Mucosa of descending colon (tissue), 3 donors: Measurements from ENCODE around the gene ACOXL. TPM values are rescaled to one million over a fixed set of nuclear protein-coding genes. Genes with fewer than 3 reads are reported as not detected.
A peak's percentile ranks its signal among the peaks of the same experiment; 100 is the strongest.

ENCODE experiments used
- ATAC-seq: fragments of 200-7000 bp; cut with Tn5 transposase; one replicate; pipeline ENCODE4 v1.9.1; 2020; ENCODE audit warnings: mild to moderate bottlenecking, moderate library complexity
- DNase-seq, 3 donors: peaks; one replicate each; pipeline ENCODE4 v3.0.0-alpha.2; 2020
- H3K36me3 ChIP-seq: fragments of 200-600 bp; one replicate; pipeline ENCODE4 v1.8.0; 2021; ENCODE audit warnings: low read depth, mild to moderate bottlenecking
- H3K4me1 ChIP-seq: fragments of 200-600 bp; one replicate; pipeline ENCODE4 v1.8.0; 2021; ENCODE audit warnings: low read depth, mild to moderate bottlenecking
- H3K4me3 ChIP-seq: fragments of 200-600 bp; one replicate; pipeline ENCODE4 v1.8.0; 2021; ENCODE audit warnings: mild to moderate bottlenecking
- H3K9me3 ChIP-seq: fragments of 200-600 bp; one replicate; pipeline ENCODE4 v1.8.0; 2021; ENCODE audit warnings: mild to moderate bottlenecking
- intact Hi-C, 2 donors: fragments of 100-400 bp; cut with DNase I in 1 of 2; cut with micrococcal nuclease in 1 of 2; formaldehyde crosslinking; loops; one replicate each; pipeline versions ENCODE4 v1.11.0 to v1.11.1; 2022; cut with DNase I, micrococcal nuclease
- total RNA-seq, 3 donors: library from RNA; stranded (reverse); fragmentation: NEBNext Ultra II Directional in 2 of 3; extraction: Animal tissue kit (Norgen Biotek cat#: 25700) in 2 of 3; gene quantifications; one replicate each; pipeline versions ENCODE4 v1.2.1 to v1.2.4, GENCODE V29; 2021 to 2023
- TF ChIP-seq, protein P1 (sequence below): fragments of 200-600 bp; IDR thresholded peaks from one replicate; pipeline ENCODE4 v1.8.0; 2022; ENCODE audit warnings: antibody characterized with exemption, mild to moderate bottlenecking
- donor health status: DM: no; HTN: no; CAD: no; lungs with moderate emphysema.
- donor health status: DM: no; HTN: no; CAD: no.
- donor health status: DM: no; HTN: yes; CAD: no.

ACOXL gene
- total RNA-seq, 3 donors from 2014 or later = 0.51 to 1.2 (median 0.87) TPM

DNA sequence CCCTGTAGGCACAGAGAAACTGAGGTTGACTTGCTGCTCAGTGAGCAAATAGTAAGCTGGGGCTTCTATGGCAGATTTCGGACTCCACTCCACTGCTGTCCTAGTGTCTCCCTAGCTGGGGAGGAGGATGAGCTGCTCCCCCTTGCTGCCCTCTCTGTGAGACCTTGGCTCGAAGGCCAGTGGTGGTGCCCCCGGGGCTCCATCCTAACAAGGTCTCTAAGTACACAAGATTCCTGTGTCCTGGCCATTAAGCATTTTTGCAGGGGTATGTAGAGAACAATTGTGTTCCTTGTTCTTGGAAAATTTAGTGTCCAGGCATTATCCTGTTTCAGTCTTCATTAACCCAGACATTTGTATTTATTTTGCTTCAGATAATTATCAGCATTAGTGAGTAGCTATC lies 367.0 kb downstream of the ACOXL start:
- Histone ChIP-seq H3K9me3 (no peaks in the 10 kb centered on the region), H3K4me1 (no peaks in the 10 kb centered on the region), H3K36me3 (no peaks in the 10 kb centered on the region), H3K4me3 (no peak overlapping the region)
- ATAC-seq (no peak), DNase-seq (no peak)
- TF ChIP-seq, protein P1, sequence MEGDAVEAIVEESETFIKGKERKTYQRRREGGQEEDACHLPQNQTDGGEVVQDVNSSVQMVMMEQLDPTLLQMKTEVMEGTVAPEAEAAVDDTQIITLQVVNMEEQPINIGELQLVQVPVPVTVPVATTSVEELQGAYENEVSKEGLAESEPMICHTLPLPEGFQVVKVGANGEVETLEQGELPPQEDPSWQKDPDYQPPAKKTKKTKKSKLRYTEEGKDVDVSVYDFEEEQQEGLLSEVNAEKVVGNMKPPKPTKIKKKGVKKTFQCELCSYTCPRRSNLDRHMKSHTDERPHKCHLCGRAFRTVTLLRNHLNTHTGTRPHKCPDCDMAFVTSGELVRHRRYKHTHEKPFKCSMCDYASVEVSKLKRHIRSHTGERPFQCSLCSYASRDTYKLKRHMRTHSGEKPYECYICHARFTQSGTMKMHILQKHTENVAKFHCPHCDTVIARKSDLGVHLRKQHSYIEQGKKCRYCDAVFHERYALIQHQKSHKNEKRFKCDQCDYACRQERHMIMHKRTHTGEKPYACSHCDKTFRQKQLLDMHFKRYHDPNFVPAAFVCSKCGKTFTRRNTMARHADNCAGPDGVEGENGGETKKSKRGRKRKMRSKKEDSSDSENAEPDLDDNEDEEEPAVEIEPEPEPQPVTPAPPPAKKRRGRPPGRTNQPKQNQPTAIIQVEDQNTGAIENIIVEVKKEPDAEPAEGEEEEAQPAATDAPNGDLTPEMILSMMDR = no peak
- intact Hi-C loops = no loop called here

DNA sequence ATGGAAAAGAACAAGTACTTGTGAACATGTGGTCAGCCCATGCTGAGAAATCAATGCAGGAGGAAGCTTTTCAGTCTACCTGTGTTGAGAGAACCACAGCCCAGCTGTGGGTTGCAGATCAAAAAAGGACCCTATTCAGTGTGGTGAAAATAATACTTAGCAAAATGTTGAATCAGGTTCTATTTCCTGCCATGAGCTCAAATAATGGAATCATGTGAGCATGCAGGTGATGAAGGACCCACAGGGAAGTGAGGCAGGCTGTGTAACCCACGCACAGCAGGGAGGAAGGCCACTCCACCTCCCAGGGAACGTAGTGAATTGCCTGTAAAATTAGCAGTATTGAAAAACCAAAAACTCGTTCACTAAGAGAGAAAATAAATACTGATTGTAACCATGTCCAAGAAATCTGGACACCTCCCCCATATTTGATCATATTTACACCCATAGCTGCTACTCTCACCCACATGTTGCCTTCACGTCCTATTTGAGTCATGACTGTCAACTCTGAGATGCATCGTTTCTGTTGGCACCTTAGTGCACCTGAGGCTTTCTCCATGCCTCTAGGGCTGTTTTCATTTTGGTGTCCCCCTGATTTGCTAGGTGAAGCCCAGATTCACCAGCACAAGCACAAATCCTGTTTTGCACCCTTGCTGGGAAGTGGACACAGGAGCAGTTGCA lies 367.9 kb downstream of the ACOXL start:
- TF ChIP-seq, protein P1 = no peak
- no peak overlapping the region for H3K4me3 ChIP-seq

DNA sequence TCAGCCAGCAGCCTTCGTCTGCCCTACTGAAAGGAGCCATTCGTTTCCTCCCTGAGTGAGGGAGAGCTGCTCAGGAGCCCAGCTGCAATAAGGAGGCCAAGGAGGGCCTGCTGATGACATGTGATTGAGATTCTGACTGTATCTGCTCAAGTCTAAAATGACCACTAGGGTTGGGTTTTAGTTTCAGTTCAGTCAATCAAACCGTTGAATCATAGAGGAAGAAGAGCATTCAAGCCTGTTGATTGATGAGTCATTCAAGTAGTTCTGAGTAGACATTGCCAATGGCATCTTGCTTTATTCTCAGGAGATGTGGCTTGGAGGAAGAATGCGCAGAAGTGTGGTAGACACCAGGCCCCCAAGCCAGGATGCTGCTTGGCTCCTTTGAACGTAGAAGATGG lies 368.4 kb downstream of the ACOXL start:
- Histone ChIP-seq H3K36me3 (no peaks in the 10 kb centered on the region), H3K4me1 (no peaks in the 10 kb centered on the region), H3K9me3 (no peaks in the 10 kb centered on the region), H3K4me3 (no peak overlapping the region)
- TF ChIP-seq, protein P1 = no peak
- ATAC-seq (peak; percentile 63), DNase-seq (no peak)
- intact Hi-C loops = no loop called here

More for the DNA sequence above, 367.9 kb downstream of the ACOXL start:
- no peak for DNase-seq
- H3K36me3 ChIP-seq = no peaks in the 10 kb centered on the region
- no peaks in the 10 kb centered on the region for H3K9me3 ChIP-seq
- intact Hi-C loops = no loop called here
- H3K4me1 ChIP-seq = no peaks in the 10 kb centered on the region
- no peak for ATAC-seq

DNA sequence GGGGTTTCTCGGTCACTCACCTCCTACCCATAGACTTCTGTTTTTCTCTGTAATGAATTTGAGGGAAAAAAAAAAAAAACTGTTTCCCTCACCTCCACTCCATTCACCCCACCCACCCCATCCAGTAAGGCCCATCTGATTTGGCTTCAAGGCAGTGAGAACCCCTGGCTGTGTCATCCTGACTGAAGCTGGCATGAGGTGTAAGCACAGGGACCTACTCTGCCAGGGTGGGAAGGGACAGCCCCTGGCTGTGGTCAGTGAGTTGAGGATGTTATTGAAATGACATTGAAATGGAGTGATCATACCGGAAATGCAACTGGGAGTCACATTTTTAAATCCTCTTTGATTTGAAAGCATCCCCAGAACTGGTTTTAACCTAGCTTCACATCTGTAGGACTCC lies 369.2 kb downstream of the ACOXL start:
- Histone ChIP-seq H3K4me3 (no peak overlapping the region), H3K4me1 (no peaks in the 10 kb centered on the region), H3K9me3 (no peaks in the 10 kb centered on the region), H3K36me3 (no peaks in the 10 kb centered on the region)
- DNase-seq (no peak), ATAC-seq (no peak)
- intact Hi-C loops = no loop called here
- TF ChIP-seq, protein P1 = no peak

DNA sequence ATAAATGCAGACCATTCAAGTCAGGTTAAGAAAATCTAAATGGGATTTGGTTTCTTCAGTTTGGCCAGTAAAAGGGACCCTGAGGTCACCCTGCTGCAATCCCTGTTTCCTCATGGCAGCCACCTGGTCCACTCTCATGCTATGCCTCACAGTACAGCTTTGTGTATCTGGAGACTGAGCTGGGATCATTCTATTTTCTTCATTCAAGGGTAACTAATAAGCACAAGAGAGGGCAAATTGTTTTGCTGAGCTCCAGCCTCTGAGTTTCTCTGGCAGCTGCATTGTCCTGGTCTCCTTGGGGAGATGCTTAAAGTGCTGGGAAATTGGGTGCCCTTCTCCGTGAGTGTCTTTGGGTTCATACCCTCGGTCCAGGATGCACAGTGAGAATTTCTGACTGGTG lies 369.8 kb downstream of the ACOXL start:
- no peaks in the 10 kb centered on the region for H3K9me3 ChIP-seq
- TF ChIP-seq, protein P1 = no peak
- no peak for ATAC-seq
- intact Hi-C loops = no loop called here
- H3K4me1 ChIP-seq = no peaks in the 10 kb centered on the region
- no peak for DNase-seq
- H3K36me3 ChIP-seq = no peaks in the 10 kb centered on the region
- H3K4me3 ChIP-seq = no peak overlapping the region

DNA sequence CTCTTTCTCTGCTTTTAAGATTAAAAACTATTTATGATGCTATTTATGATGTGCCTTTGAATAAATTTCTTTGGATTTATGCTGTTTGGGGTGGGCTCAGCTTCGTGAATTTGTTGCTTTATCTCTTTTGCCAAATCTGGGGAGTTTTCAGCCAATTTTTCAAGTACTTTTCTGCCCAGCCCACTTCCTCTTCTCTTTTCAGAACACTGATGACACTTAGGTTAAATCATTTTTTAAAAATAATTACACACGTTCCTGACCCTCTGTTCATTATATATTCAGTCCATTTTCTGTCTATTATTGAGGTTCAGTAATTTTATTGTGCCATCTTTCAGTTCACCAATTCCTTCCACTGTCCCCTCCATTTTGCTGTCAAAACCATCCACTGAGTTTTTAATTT lies 373.6 kb downstream of the ACOXL start:
- Histone ChIP-seq H3K9me3 (no peaks in the 10 kb centered on the region), H3K4me3 (no peak overlapping the region), H3K36me3 (no peaks in the 10 kb centered on the region), H3K4me1 (no peaks in the 10 kb centered on the region)
- TF ChIP-seq, protein P1 = no peak
- no peak for ATAC-seq
- DNase-seq = no peak
- intact Hi-C loops = no loop called here
